Head of caudate nucleus (tissue), 42 donors: ENCODE data around the gene SLC26A4.

Source experiments
- DNase-seq, 42 donors: peaks; one replicate each; pipeline versions ENCODE4 v3.0.0 to v3.0.0-alpha.2; 2020 to 2021; ENCODE audit warnings: mixed read lengths in 7 of 42
- intact Hi-C: fragments of 100-400 bp; cut with DNase I; formaldehyde crosslinking; loops from one replicate; pipeline ENCODE4 v1.15.0; 2022

SLC26A4 gene

DNA sequence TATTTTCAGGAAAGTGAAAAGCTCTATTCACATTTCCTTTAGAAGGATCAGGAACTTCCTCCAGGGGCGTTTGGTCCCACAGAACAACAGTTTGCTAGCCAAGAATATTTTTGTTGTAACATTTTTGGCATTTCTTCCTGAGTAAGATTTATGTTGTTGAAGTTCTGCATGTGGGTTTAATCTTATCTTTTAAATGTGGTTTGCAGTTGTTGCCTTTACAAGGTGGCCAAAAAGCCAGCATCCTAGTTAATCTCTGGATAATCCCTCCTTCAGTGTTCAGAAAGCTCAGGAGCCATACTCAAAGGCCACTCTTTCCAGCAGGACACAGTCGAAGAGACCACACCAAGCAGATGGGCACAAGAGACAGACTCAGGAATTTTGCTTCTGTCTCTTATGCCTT is 30.0 kb downstream of the SLC26A4 start:
- intact Hi-C loops, result no loop called here
- DNase-seq, result no peak

GRCh38 chr7:107691716-107692115 is 31.1 kb downstream of the SLC26A4 start:
- intact Hi-C loops, result no loop called here
- DNase-seq, result no peak

- DNase-seq, result no peak
- intact Hi-C loops, result no loop called here
Observed at GRCh38 chr7:107692501-107692900, 31.9 kb downstream of the SLC26A4 start.

- intact Hi-C loops, result no loop called here
- peak in 3 of 42 donors; percentile 4 to 15 (median 10) for DNase-seq
Observed at GRCh38 chr7:107693396-107693795, 32.8 kb downstream of the SLC26A4 start.

DNA sequence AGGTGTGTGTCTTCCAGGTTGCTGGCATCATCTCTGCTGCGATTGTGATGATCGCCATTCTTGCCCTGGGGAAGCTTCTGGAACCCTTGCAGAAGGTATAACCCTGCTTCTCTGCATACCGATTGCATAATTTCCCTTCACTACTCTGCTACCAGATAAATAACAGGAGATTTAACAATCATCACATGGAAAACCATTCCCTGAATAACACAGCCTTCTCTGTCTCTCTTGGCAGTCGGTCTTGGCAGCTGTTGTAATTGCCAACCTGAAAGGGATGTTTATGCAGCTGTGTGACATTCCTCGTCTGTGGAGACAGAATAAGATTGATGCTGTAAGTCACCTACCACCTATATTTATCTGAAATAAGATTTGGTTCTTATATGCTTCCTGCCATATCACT is 33.8 kb downstream of the SLC26A4 start:
- intact Hi-C loops, result no loop called here
- DNase-seq, result peak in 11 of 42 donors; percentile 10 to 49 (median 14)

DNA sequence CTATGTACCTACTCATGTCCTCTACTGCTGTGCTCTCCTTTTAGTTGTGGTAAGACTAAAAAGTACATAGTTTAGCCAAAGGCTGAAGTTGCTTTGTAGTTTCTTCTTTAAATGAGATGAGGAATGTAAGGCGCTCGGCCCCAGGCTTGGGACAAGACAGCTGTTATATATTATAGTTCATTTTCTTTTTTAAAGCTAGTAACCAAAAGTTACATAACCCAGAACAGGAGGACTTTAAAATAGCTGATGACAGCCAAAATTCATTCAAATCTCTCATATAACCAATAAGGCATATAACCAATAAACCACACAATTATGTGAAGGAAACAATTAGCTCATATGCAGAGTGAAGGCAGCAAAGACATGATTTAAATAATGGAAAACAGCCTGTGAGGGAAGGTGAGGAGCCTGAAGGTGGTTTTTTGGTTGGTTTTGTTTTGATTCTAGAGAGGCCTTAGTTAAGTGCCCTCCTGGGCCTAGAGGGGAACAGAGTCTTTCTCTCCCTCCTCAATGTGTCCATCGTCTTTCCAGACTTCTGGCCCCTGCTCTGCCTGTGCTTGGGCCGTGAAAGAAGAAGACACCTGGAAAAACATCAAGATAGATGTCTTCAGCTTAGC is 35.8 kb downstream of the SLC26A4 start:
- intact Hi-C loops, result no loop called here
- no peak for DNase-seq

DNA sequence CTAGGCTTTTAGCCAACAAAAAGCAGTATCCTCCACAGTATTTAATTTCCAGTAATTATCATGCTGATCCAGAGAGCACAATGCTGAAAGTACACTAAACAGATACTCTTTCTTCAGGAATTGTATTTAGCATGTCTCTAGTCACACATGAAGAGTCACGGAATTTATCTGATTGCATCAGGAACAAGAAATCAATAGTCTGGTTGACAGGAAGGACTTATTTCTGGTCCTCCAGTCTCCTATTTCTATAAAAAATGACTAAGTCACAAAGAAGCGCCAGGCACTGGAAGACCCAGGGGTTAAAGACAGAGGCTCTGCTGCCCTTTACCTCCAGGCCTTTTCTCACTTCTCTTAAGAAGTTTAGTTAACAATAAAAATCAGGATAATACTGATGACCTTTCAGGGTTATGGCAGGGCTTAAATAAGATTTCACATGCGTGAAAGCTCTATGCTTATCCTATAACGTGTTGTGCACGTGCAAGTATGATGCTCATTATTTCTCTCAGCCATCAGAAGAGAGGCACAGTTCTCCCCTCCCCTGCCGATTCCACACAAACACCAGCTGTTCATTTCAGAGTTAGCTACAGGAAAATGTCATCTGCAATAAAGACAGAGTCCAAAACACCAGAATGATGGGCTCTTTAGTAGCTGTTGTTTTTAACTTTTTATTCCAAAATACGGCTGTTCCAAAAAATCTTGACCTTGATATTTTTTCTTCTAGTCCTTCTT is 36.9 kb downstream of the SLC26A4 start:
- intact Hi-C loops, result no loop called here
- no peak for DNase-seq

DNA sequence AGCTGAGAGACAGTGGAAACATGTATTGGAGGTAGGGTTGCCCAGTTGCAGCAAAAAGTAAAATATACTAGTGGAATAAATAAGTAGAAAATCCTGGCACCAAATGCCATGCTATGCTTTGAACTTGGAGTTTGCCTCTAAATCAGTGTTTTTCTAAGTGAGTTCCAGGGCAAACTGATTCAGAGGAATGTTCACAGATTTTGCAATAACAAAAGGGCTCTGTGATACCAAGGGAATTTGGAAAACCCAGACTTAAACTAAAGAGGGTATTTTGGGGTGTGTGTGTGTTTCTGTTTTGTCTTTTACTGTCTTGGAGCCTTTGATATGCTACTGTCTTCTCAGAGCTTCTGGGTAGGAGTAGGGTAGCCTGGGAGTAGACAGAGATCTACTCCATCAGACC is 39.9 kb downstream of the SLC26A4 start:
- intact Hi-C loops, result no loop called here
- DNase-seq, result no peak

DNA sequence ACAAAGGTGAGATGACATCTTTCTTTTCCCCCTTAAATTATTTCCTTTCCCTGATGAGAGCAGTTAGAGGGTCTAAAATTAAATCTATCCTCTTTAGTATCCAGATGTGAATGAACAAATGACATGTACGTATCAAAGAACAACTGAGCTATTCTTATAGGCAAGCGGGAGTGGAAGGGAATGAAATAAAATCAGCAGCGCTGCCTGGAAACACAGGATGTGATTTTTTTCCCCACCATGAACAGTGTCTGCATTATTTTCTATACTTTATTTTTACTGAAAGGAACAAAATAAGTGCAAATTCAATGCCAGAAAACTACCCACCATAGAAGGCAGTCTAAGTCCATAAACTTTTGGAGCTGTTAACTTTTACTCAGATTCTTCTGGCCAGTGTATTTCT is 40.6 kb downstream of the SLC26A4 start:
- intact Hi-C loops, result no loop called here
- no peak for DNase-seq

GRCh38 chr7:107703219-107703618 is 42.6 kb downstream of the SLC26A4 start:
- no peak for DNase-seq
- intact Hi-C loops, result no loop called here

- intact Hi-C loops, result no loop called here
- DNase-seq, result no peak
Observed at GRCh38 chr7:107703872-107704271, 43.2 kb downstream of the SLC26A4 start.

- no peak for DNase-seq
- intact Hi-C loops, result no loop called here
Observed at GRCh38 chr7:107708956-107709355, 48.3 kb downstream of the SLC26A4 start.

DNA sequence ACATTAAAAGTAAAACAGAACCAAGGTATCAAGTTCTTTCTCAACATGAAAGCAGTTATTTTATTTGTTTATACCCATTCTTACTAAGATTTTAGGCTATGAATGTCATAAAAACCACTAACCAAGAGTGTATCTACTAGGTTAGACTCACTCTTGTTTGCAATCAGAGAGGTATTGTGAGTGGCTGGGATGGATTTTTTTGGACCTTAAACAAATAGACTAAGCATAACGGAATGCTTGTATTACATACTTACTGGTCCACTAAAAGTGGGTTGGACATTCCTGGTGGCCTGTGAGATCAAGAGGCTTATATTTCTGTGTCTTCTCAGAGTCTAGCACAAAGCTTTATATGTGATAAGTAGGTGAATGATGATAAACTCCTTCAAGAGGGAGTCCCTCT is 50.7 kb downstream of the SLC26A4 start:
- intact Hi-C loops, result loop anchor here (10.0 kb wide), 1 partner anchor 506 kb away; no protein-coding TSS in a partner anchor
- no peak for DNase-seq

DNA sequence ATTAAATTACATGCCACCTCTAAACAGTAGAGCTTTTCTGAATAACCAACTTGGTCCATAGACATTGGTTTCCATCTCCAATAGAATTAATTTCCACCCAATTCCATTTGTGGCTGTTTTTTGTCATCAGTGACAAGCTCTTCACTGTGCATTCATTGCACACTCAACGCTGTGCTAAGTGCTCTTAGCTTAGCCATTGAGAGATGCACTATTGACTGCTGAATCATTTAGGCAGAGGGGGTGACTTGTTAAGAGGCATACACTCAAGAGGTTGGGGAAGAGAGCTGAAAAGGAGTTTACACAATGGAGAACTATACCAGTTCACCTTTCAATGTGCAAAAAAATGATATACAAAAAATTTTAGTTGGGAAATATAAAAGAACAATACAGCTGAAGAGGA is 51.4 kb downstream of the SLC26A4 start:
- intact Hi-C loops, result loop anchor here (10.0 kb wide), 1 partner anchor 507 kb away; no protein-coding TSS in a partner anchor
- DNase-seq, result no peak

DNA sequence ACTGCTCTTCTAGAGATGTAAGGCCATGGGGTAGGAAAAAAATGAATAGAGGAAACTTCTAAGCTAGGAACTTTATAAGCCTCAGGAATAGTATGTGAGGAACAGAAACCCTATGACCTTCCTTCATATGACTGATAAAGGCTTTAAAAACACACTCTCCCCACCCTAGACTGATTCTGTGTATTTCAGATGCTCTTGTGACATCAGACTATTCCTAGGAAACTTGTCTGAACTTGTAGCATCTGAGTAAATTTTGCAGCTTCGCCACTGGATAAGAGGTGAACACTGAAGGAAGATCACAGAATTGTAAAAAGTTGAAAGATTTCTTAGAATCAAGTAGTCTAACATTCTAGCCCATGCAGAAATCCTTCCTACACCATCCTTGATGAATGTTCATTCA is 52.3 kb downstream of the SLC26A4 start:
- intact Hi-C loops, result loop anchor here (10.0 kb wide), 1 partner anchor 508 kb away; no protein-coding TSS in a partner anchor
- no peak for DNase-seq

DNA sequence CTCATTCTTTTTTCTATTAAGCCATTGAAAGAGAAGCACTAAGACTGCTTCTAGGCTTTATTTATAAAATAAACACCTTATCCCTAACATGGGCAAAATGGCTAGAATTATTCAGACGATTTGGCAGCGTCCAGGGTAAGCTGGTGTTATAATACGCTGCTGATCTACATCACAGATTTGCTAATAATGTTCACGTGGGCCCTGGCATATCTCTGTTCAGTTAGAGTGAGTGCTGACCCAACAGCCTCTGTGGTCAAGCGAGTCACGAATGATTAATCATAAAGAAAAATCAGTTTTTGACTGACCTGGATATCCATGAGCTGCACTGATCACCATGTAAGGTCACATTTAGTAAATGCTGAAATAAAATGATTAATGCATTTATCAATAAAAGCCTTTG is 54.9 kb downstream of the SLC26A4 start:
- no peak for DNase-seq
- intact Hi-C loops, result loop anchor here (10.0 kb wide), 1 partner anchor 511 kb away; no protein-coding TSS in a partner anchor

DNA sequence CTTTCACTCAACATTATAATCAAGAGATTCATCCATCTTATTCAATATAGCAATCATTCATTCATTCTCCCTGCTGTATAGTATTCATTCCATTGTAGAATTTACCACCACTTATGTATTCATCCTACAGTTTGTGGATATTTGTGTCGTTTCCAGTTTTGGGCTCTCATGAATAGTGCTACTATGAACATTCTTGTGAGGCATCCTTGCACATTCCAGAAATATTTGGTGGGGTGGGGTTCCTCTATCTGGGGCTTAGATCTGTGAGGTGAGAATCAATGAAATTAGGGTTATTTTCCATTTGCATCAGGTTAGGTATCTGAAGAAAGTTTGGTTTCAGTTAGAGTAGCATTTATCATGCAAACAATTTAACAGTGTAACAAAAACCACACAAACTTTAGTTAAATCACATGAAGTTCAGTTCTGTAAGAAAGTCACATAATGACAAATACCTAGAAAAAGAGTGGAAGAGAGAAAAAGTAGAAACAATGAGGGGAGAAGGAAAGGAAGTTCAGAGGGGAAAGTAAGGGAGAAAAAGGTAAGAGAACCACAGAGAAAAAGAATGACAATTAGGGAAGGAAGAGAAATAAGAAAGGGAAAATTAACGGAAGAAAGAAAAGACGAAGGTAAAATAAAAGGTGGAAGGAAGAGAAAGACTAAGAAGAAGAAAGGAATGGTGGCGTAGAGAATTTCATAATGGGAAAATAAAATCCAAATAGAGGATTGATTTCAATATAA is 58.0 kb downstream of the SLC26A4 start:
- no peak for DNase-seq
- intact Hi-C loops, result loop anchor here (10.0 kb wide), 1 partner anchor 514 kb away; no protein-coding TSS in a partner anchor

- DNase-seq, result no peak
- intact Hi-C loops, result loop anchor here (10.0 kb wide), 1 partner anchor 136 kb away; the partner anchor contains the start of gene BCAP29
Observed at GRCh38 chr7:107721286-107721685, 60.7 kb downstream of the SLC26A4 start.

DNA sequence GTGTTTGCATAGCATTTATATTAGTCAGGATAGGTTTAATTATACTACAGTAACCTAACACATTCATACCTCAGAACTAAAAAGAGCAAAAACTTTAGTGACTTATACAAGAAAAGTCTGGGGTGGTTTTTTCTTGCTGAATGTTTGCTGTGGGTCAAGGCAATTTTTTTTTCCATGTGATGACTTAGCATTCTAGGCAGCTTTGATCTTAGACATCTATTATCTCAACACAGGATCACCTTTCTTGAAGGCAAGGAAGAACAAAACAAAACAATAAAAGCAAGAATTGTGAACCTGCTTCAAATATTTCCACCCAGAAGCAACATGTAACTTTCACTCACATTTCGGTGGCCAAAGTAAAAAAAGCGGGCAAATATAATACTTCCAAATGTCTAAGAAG is 62.6 kb downstream of the SLC26A4 start:
- intact Hi-C loops, result loop anchor here (10.0 kb wide), 1 partner anchor 138 kb away; the partner anchor contains the start of gene BCAP29
- no peak for DNase-seq
